K562 (cell line): ENCODE measurements around the gene KIF19. TPM values are rescaled to one million over a fixed set of nuclear protein-coding genes. Genes with fewer than 3 reads are reported as not detected.

Experiments used
- ATAC-seq: fragments of 200-7000 bp; cut with Tn5 transposase; 3 replicates; pipeline ENCODE4 v1.9.1; 2020; ENCODE audit warnings: moderate library complexity
- BruUV-seq: library from RNA; stranded (reverse); fragments of 400-500 nt; replicated peaks from 2 replicates; lab custom pipeline; 2021; lab: Mats Ljungman, UMichigan
- CTCF ChIA-PET: fragments of 300-600 bp; formaldehyde crosslinking; extraction: SDS; loops from one replicate; lab custom pipeline; 2021; ENCODE audit warnings: low intra/inter-chr PET ratio; lab: Yijun Ruan, JAX
- POLR2A ChIA-PET: fragments of 300-600, 350-650 bp; sonication (Branson Sonifier 250); formaldehyde crosslinking; extraction: SDS; loops from one replicate; lab custom pipeline; 2021; ENCODE audit warnings: antibody characterized with exemption, inconsistent platforms; lab: Yijun Ruan, JAX
- DNase-seq, 4 experiments: peaks; one replicate each; pipeline versions ENCODE4 v3.0.0 to v3.0.0-alpha.2; 2011 to 2018; ENCODE audit warnings: low spot score in 3 of 4, mixed read lengths in 3 of 4; ENCODE audit errors: extremely low read depth in 1 of 4
- FAIRE-seq: peaks from 2 replicates; lab custom pipeline; 2011; peaks lifted over from hg19 to GRCh38; lab: Jason Lieb, UNC
- H2AFZ ChIP-seq: 2 replicates; pipeline ENCODE4 v1.6.0; 2011; ENCODE audit warnings: low read depth, low read length, control low read depth, inconsistent platforms
- H3K27ac ChIP-seq: fragments of 200-600 bp; 3 replicates; pipeline ENCODE4 v1.8.0; 2011; ENCODE audit warnings: low read depth, mild to moderate bottlenecking, control low read depth, inconsistent platforms, low read length, moderate library complexity, mixed read lengths; ENCODE audit errors: extremely low read depth
- H3K27me3 ChIP-seq, 2 experiments: fragments of 300-600 bp in 1 of 2; 2 replicates in 1 of 2; 3 replicates in 1 of 2; pipeline versions ENCODE4 v1.6.0 to v1.8.0; 2011; ENCODE audit warnings: inconsistent platforms in 2 of 2, low read length in 2 of 2, mild to moderate bottlenecking in 1 of 2, mixed read lengths in 1 of 2, moderate library complexity in 1 of 2; ENCODE audit not compliant: control insufficient read depth in 2 of 2, insufficient read depth in 2 of 2
- H3K36me3 ChIP-seq: fragments of 300-600 bp; 3 replicates; pipeline ENCODE4 v1.8.0; 2011; ENCODE audit warnings: mild to moderate bottlenecking, low read length, inconsistent platforms; ENCODE audit not compliant: control insufficient read depth, insufficient read depth
- H3K4me1 ChIP-seq, 2 experiments: fragments of 200-600 bp in 1 of 2; replicated peaks in 1 of 2; 2 replicates in 1 of 2; 3 replicates in 1 of 2; pipeline versions ENCODE4 v1.5.1 to v1.8.0; 2011; ENCODE audit warnings: inconsistent platforms in 2 of 2, low read length in 2 of 2, mild to moderate bottlenecking in 1 of 2, mixed read lengths in 1 of 2, moderate library complexity in 1 of 2; ENCODE audit not compliant: control insufficient read depth in 2 of 2, insufficient read depth in 2 of 2
- H3K4me2 ChIP-seq: 2 replicates; pipeline ENCODE4 v1.6.1; 2011; ENCODE audit warnings: low read length, control low read depth, inconsistent platforms, mixed read lengths; ENCODE audit not compliant: insufficient read depth
- H3K4me3 ChIP-seq: fragments of 200-600 bp; sonication (generic), shearing (Covaris generic); 2 replicates; pipeline ENCODE4 v1.5.1; 2016; ENCODE audit warnings: control low read depth, inconsistent platforms
- H3K79me2 ChIP-seq: fragments of 200-600 bp; 3 replicates; pipeline ENCODE4 v1.8.0; 2011; ENCODE audit warnings: low read length, inconsistent platforms; ENCODE audit not compliant: control insufficient read depth, insufficient read depth
- H3K9ac ChIP-seq, 2 experiments: 2 replicates each; pipeline versions ENCODE4 v1.6.0 to v1.6.1; 2011; ENCODE audit warnings: low read depth in 2 of 2, low read length in 2 of 2, control low read depth in 1 of 2, inconsistent platforms in 1 of 2, mild to moderate bottlenecking in 1 of 2, mixed read lengths in 1 of 2; ENCODE audit not compliant: insufficient read depth in 1 of 2
- H3K9me1 ChIP-seq: one replicate; pipeline ENCODE4 v1.6.0; 2011; ENCODE audit warnings: inconsistent platforms, mild to moderate bottlenecking, low read length, moderate library complexity; ENCODE audit not compliant: control insufficient read depth, insufficient read depth
- H3K9me3 ChIP-seq: replicated peaks from 2 replicates; pipeline ENCODE4 v1.5.1; 2011; ENCODE audit warnings: low read depth, low read length, inconsistent platforms; ENCODE audit not compliant: control insufficient read depth, insufficient read depth
- H4K20me1 ChIP-seq: replicated peaks from 2 replicates; pipeline ENCODE4 v1.6.1; 2011; ENCODE audit warnings: low read length, inconsistent platforms, mixed read lengths; ENCODE audit not compliant: control insufficient read depth, insufficient read depth
- CC2D1A ChIP-seq: fragments of 450-650 bp; IDR thresholded peaks from 2 replicates; pipeline ENCODE4 v1.6.1; 2017; ENCODE audit warnings: mild to moderate bottlenecking
- FOXJ2 ChIP-seq: fragments of 200-800 bp; sonication (Bioruptor generic); IDR thresholded peaks from 2 replicates; pipeline ENCODE4 v1.6.1; 2016; ENCODE audit warnings: missing genetic modification characterization, missing compliant biosample characterization
- HNRNPUL1 ChIP-seq: fragments of 200-400 bp; formaldehyde crosslinking; IDR thresholded peaks from 2 replicates; pipeline ENCODE4 v1.6.1; 2017; ENCODE audit warnings: low read length
- JUND ChIP-seq, 2 experiments: IDR thresholded peaks; 2 replicates in 1 of 2; 3 replicates in 1 of 2; pipeline ENCODE4 v1.6.1; 2011; ENCODE audit warnings: borderline replicate concordance in 2 of 2, low read depth in 2 of 2, low read length in 2 of 2, improper control_type of control experiment in 1 of 2, missing biosample characterization in 1 of 2, missing genetic modification characterization in 1 of 2, missing genetic modification reagents in 1 of 2
- LEF1 ChIP-seq: fragments of 450-650 bp; IDR thresholded peaks from 2 replicates; pipeline ENCODE4 v1.6.1; 2016; ENCODE audit warnings: mild to moderate bottlenecking
- POLR2G ChIP-seq: fragments of 200-400 bp; formaldehyde crosslinking; IDR thresholded peaks from 2 replicates; pipeline ENCODE4 v1.6.1; 2017; ENCODE audit warnings: low read depth, mild to moderate bottlenecking, antibody characterized with exemption, low read length, moderate library complexity
- TEAD2 ChIP-seq: fragments of 450-650 bp; IDR thresholded peaks from 2 replicates; pipeline ENCODE4 v1.6.1; 2016; ENCODE audit warnings: missing genetic modification characterization, control low read depth, missing compliant biosample characterization
- ZNF408 ChIP-seq: fragments of 250-450 bp; sonication (Bioruptor Pico); IDR thresholded peaks from 2 replicates; pipeline ENCODE4 v1.4.0; 2020; ENCODE audit warnings: low read depth, mild to moderate bottlenecking, moderate library complexity
- WGBS: fragments of 100-300 bp; shearing (Covaris generic); methylation state at CpG from one replicate; pipeline ENCODE4 v1.1.6; 2016; ENCODE audit warnings: low coverage, mixed read lengths; ENCODE audit not compliant: insufficient coverage; ENCODE audit errors: missing lambda C conversion rate; 5-methylcytosine and 5-hydroxymethylcytosine counted together
- in situ Hi-C: fragments of 300-500 bp; cut with MboI; formaldehyde crosslinking; loops from 4 replicates; pipeline ENCODE4 v1.15.0; 2018; ENCODE audit warnings: inconsistent platforms, mixed read lengths
- intact Hi-C: fragments of 100-400 bp; cut with micrococcal nuclease; formaldehyde crosslinking; loops from 2 replicates; pipeline ENCODE4 v1.14.2; 2022
- polyA plus RNA-seq, 8 experiments: library from polyadenylated mRNA; depleted of rRNA in 4 of 8; stranded (reverse) in 5 of 8; unstranded in 3 of 8; fragments of >200 nt; fragmentation: Nextera tagmentation in 2 of 8; fragmentation: Illumina TruSeq in 1 of 8; extraction: Ambion mirVana in 2 of 8; extraction: Trizol in 1 of 8; gene quantifications; 2 replicates each; pipeline versions ENCODE4 v1.2.1 to v1.2.3, GENCODE V29; 2011 to 2014; ENCODE audit warnings: inconsistent platforms in 1 of 8, missing spikeins in 1 of 8
- total RNA-seq, 7 experiments: library from RNA; depleted of rRNA in 6 of 7; stranded (reverse); fragments of >200 nt in 6 of 7; fragmentation: Illumina TruSeq in 2 of 7; extraction: Trizol in 2 of 7; gene quantifications; 2 replicates each; pipeline versions ENCODE4 v1.2.1 to v1.2.3, GENCODE V29; 2011 to 2021; ENCODE audit warnings: low replicate concordance in 1 of 7
- TF ChIP-seq, protein P1 (sequence below): fragments of 250-450 bp; sonication (Bioruptor Pico); IDR thresholded peaks from 2 replicates; pipeline ENCODE4 v1.5.0; 2020; ENCODE audit warnings: mild to moderate bottlenecking

The KIF19 gene
- total and polyA plus RNA-seq, 9 of the 15 experiments (the other 6 are each of a cell fraction or from before 2014, with no cell fraction given) = 0.10 TPM; not detected in 8

GRCh38 chr17:74393346-74393942 lies 67.4 kb downstream of the KIF19 start:
- Histone ChIP-seq H3K27me3 (peaks cover 10 to 11% of the 10 kb centered on the region in 2 experiments), H4K20me1 (no peaks in the 10 kb centered on the region), H3K36me3 (no peaks in the 10 kb centered on the region), H3K9me3 (no peaks in the 10 kb centered on the region; the same call in 1 of the 2 replicates), H3K9ac (no peak overlapping the region), H3K4me2 (0 out of 2 replicates have a peak overlapping the region, but pooled peaks have one; percentile 11), H3K4me3 (no peak overlapping the region), H3K79me2 (no peaks in the 10 kb centered on the region), H3K9me1 (no peaks in the 10 kb centered on the region), H3K27ac (no peak overlapping the region), H3K4me1 (peaks cover 0 to 11% of the 10 kb centered on the region in 2 experiments; a peak in 3 of 5 replicates), H2AFZ (peak overlapping the region; percentile 45; the same call in 1 of the 2 replicates)
- BruUV-seq = no TSS peak
- in situ Hi-C loops = no loop called here
- CTCF ChIA-PET = interaction anchor here (0.6 to 1.5 kb wide), 2 partner anchors 14 to 37 kb away, joined by 3 read pairs; no protein-coding TSS in a partner anchor
- intact Hi-C loops = no loop called here
- DNase-seq = no peak
- 9% methylated on average over 6 of the region's 6 CpGs for WGBS
- peak; percentile 6 for FAIRE-seq
- TF ChIP-seq ZNF408 = no peak
- TF ChIP-seq, protein P1, sequence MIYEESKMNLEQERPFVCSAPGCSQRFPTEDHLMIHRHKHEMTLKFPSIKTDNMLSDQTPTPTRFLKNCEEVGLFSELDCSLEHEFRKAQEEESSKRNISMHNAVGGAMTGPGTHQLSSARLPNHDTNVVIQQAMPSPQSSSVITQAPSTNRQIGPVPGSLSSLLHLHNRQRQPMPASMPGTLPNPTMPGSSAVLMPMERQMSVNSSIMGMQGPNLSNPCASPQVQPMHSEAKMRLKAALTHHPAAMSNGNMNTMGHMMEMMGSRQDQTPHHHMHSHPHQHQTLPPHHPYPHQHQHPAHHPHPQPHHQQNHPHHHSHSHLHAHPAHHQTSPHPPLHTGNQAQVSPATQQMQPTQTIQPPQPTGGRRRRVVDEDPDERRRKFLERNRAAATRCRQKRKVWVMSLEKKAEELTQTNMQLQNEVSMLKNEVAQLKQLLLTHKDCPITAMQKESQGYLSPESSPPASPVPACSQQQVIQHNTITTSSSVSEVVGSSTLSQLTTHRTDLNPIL (CRISPR knock-in tag) = no peak
- TF ChIP-seq JUND (IDR thresholded peaks at IDR 0.05; ENCODE audit: borderline replicate concordance, low read depth, low read length) = no peak
- no peak for TF ChIP-seq JUND (tag; IDR thresholded peaks at IDR 0.05; ENCODE audit: borderline replicate concordance, low read depth, low read length)
- TF ChIP-seq CC2D1A = no peak
- no peak for TF ChIP-seq FOXJ2 (tag)
- TF ChIP-seq LEF1 = no peak
- TF ChIP-seq HNRNPUL1 = no peak
- TF ChIP-seq POLR2G = no peak
- TF ChIP-seq TEAD2 (tag) = no peak
- POLR2A ChIA-PET = interaction anchor here (0.7 kb wide), 1 partner anchor 25 kb away, joined by 3 read pairs; no protein-coding TSS in a partner anchor
- no peak for ATAC-seq
